WTC11 (cell line): ENCODE data around the gene TMEM141. TPM values are rescaled to one million over a fixed set of nuclear protein-coding genes. Genes with fewer than 3 reads are reported as not detected.

Source experiments
- ATAC-seq: fragments of 200-7000 bp; cut with Tn5 transposase; 2 replicates; pipeline ENCODE4 v1.10.0; 2021; ENCODE audit warnings: mild to moderate bottlenecking, moderate library complexity
- CTCF ChIA-PET: fragments of 300-600 bp; sonication (Branson Sonifier 250); formaldehyde crosslinking; loops from one replicate; lab custom pipeline; 2021; ENCODE audit warnings: antibody characterized with exemption; lab: Charles Lee
- POLR2A ChIA-PET: fragments of 350-600 bp; sonication (Branson Sonifier 250); formaldehyde crosslinking; loops from one replicate; lab custom pipeline; 2021; ENCODE audit warnings: antibody characterized with exemption; lab: Charles Lee
- DNase-seq: peaks from one replicate; pipeline ENCODE4 v3.0.0; 2021; ENCODE audit warnings: low spot score
- H3K27ac Mint-ChIP-seq: 2 replicates; pipeline ENCODE4 v1.8.0; 2021; ENCODE audit warnings: mixed read lengths
- H3K27me3 Mint-ChIP-seq: 2 replicates; pipeline ENCODE4 v1.8.0; 2021; ENCODE audit warnings: low read depth, mild to moderate bottlenecking, moderate library complexity, mixed read lengths
- H3K36me3 Mint-ChIP-seq: 2 replicates; pipeline ENCODE4 v1.8.0; 2021; ENCODE audit warnings: mixed read lengths
- H3K4me1 Mint-ChIP-seq: 2 replicates; pipeline ENCODE4 v1.8.0; 2022; ENCODE audit warnings: mixed read lengths
- H3K4me3 Mint-ChIP-seq: 2 replicates; pipeline ENCODE4 v1.8.0; 2021; ENCODE audit warnings: mild to moderate bottlenecking, moderate library complexity, mixed read lengths
- H3K9me3 Mint-ChIP-seq: 2 replicates; pipeline ENCODE4 v1.8.0; 2021; ENCODE audit warnings: mixed read lengths
- ATF1 ChIP-seq: sonication (generic); formaldehyde crosslinking; IDR thresholded peaks from 2 replicates; pipeline ENCODE4 v1.8.1; 2023; ENCODE audit warnings: mild to moderate bottlenecking, moderate library complexity, missing genetic modification reagents
- ATF6 ChIP-seq: sonication (generic); formaldehyde crosslinking; IDR thresholded peaks from 2 replicates; pipeline ENCODE4 v1.8.1; 2023; ENCODE audit warnings: mild to moderate bottlenecking, missing genetic modification reagents
- CBFB ChIP-seq: sonication (generic); formaldehyde crosslinking; IDR thresholded peaks from 2 replicates; pipeline ENCODE4 v1.8.1; 2022; ENCODE audit warnings: mild to moderate bottlenecking, low read depth, missing genetic modification reagents
- E2F4 ChIP-seq: sonication (generic); formaldehyde crosslinking; IDR thresholded peaks from 2 replicates; pipeline ENCODE4 v1.8.1; 2022; ENCODE audit warnings: low read depth, mild to moderate bottlenecking, moderate library complexity, missing genetic modification reagents, borderline replicate concordance
- EMX1 ChIP-seq: fragments of 250-450 bp; sonication (Bioruptor Pico); IDR thresholded peaks from 2 replicates; pipeline ENCODE4 v1.8.0; 2021; ENCODE audit warnings: mild to moderate bottlenecking
- FOXP1 ChIP-seq: sonication (generic); formaldehyde crosslinking; IDR thresholded peaks from 2 replicates; pipeline ENCODE4 v1.8.0; 2022; ENCODE audit warnings: missing genetic modification reagents, mild to moderate bottlenecking, moderate library complexity, borderline replicate concordance
- GTF2I ChIP-seq: fragments of 250-450 bp; sonication (Bioruptor Pico); conservative IDR thresholded peaks from 2 replicates; pipeline ENCODE4 v1.4.0; 2021; ENCODE audit warnings: mild to moderate bottlenecking
- IRF2 ChIP-seq: sonication (generic); formaldehyde crosslinking; IDR thresholded peaks from 2 replicates; pipeline ENCODE4 v1.8.0; 2022; ENCODE audit warnings: low read depth, missing genetic modification reagents, borderline replicate concordance
- JAZF1 ChIP-seq: fragments of 250-450 bp; sonication (Bioruptor Pico); IDR thresholded peaks from 2 replicates; pipeline ENCODE4 v1.9.0; 2021; ENCODE audit warnings: moderate library complexity, mild to moderate bottlenecking, inconsistent platforms
- SMAD4 ChIP-seq: sonication (generic); formaldehyde crosslinking; IDR thresholded peaks from 2 replicates; pipeline ENCODE4 v1.8.0; 2022; ENCODE audit warnings: mild to moderate bottlenecking, missing genetic modification reagents
- SOX15 ChIP-seq: fragments of 250-450 bp; sonication (Bioruptor Pico); IDR thresholded peaks from 2 replicates; pipeline ENCODE4 v1.9.0; 2021; ENCODE audit warnings: mild to moderate bottlenecking
- SP1 ChIP-seq: sonication (generic); formaldehyde crosslinking; conservative IDR thresholded peaks from 2 replicates; pipeline ENCODE4 v1.8.1; 2022; ENCODE audit warnings: missing genetic modification reagents
- TEAD1 ChIP-seq: sonication (generic); formaldehyde crosslinking; IDR thresholded peaks from 2 replicates; pipeline ENCODE4 v1.8.0; 2022; ENCODE audit warnings: mild to moderate bottlenecking, missing genetic modification reagents
- TEAD4 ChIP-seq: sonication (generic); formaldehyde crosslinking; IDR thresholded peaks from 2 replicates; pipeline ENCODE4 v1.8.0; 2022; ENCODE audit warnings: mild to moderate bottlenecking, missing genetic modification reagents
- ZNF121 ChIP-seq: sonication (generic); formaldehyde crosslinking; IDR thresholded peaks from 2 replicates; pipeline ENCODE4 v1.8.0; 2023; ENCODE audit warnings: missing genetic modification reagents
- ZNF396 ChIP-seq: fragments of 250-450 bp; sonication (Bioruptor Pico); IDR thresholded peaks from 2 replicates; pipeline ENCODE4 v1.8.0; 2021; ENCODE audit warnings: mild to moderate bottlenecking, moderate library complexity, borderline replicate concordance
- total RNA-seq: library from RNA; stranded (reverse); gene quantifications from 3 replicates; pipeline ENCODE4 v1.2.3, GENCODE V29; 2021
- TF ChIP-seq, protein P1 (sequence below): sonication (generic); formaldehyde crosslinking; IDR thresholded peaks from 2 replicates; pipeline ENCODE4 v1.8.1; 2022; ENCODE audit warnings: missing genetic modification reagents, borderline replicate concordance
- TF ChIP-seq, protein P2 (sequence below): fragments of 250-450 bp; sonication (Bioruptor Pico); IDR thresholded peaks from 2 replicates; pipeline ENCODE4 v1.9.0; 2021; ENCODE audit warnings: mild to moderate bottlenecking
- TF ChIP-seq, protein P3 (sequence below): sonication (generic); formaldehyde crosslinking; IDR thresholded peaks from 2 replicates; pipeline ENCODE4 v1.8.1; 2023; ENCODE audit warnings: mild to moderate bottlenecking, missing genetic modification reagents
- TF ChIP-seq, protein P4 (sequence below): fragments of 250-450 bp; sonication (Bioruptor Pico); conservative IDR thresholded peaks from 2 replicates; pipeline ENCODE4 v1.9.0; 2021; ENCODE audit warnings: mild to moderate bottlenecking

Gene TMEM141
- total RNA-seq, 1 experiment from 2014 or later: 72.0 TPM

DNA sequence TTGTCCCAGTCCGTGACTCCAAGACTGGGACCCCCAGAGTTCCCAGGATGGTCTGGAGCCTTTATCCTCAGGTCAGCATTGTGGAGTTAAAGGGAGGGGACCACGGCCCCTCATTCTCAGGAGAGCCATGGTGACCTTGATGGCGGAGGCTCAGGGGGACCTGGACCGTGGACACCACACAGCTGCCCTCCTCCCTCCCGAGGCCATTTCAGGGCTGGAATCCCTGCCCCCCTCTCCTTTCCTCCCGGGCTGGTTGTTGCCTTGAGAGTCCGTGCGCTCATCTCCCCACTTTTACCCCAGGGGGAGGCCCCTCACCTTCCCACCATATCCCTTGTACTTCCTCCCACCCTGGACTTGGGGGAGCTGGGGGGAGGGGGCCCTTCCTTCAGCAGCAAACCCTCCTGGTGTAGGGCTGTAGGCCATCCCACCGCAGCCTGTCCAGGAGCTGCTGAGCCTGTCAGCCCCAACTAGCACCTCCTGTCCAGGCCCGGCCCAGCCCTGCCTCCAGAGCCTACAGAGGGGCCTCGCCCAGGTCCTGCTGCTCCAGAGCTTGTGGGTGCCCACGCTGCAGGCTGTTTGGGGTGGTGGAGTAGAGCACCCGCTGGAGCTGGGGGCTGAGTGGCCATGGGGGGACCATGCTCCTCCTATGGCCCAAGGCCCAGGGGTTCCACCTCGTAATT lies 36.8 kb downstream of the TMEM141 start:
- no peaks in the 10 kb centered on the region for H3K9me3 Mint-ChIP-seq
- TF ChIP-seq ATF6 (CRISPR knock-in tag) (no peak), IRF2 (CRISPR knock-in tag) (no peak), SOX15 (CRISPR knock-in tag) (no peak), TEAD1 (CRISPR knock-in tag) (no peak), JAZF1 (CRISPR knock-in tag) (no peak), ATF1 (CRISPR knock-in tag) (no peak), EMX1 (no peak), GTF2I (no peak), ZNF121 (CRISPR knock-in tag) (no peak), CBFB (CRISPR knock-in tag) (no peak), E2F4 (CRISPR knock-in tag) (no peak), SP1 (CRISPR knock-in tag) (no peak), TEAD4 (no peak), FOXP1 (no peak), ZNF396 (CRISPR knock-in tag) (no peak), SMAD4 (CRISPR knock-in tag) (no peak)
- TF ChIP-seq, protein P1, sequence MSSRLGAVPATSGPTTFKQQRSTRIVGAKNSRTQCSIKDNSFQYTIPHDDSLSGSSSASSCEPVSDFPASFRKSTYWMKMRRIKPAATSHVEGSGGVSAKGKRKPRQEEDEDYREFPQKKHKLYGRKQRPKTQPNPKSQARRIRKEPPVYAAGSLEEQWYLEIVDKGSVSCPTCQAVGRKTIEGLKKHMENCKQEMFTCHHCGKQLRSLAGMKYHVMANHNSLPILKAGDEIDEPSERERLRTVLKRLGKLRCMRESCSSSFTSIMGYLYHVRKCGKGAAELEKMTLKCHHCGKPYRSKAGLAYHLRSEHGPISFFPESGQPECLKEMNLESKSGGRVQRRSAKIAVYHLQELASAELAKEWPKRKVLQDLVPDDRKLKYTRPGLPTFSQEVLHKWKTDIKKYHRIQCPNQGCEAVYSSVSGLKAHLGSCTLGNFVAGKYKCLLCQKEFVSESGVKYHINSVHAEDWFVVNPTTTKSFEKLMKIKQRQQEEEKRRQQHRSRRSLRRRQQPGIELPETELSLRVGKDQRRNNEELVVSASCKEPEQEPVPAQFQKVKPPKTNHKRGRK (CRISPR knock-in tag): no peak
- TF ChIP-seq, protein P2, sequence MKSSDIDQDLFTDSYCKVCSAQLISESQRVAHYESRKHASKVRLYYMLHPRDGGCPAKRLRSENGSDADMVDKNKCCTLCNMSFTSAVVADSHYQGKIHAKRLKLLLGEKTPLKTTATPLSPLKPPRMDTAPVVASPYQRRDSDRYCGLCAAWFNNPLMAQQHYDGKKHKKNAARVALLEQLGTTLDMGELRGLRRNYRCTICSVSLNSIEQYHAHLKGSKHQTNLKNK (CRISPR knock-in tag): no peak
- TF ChIP-seq, protein P3, sequence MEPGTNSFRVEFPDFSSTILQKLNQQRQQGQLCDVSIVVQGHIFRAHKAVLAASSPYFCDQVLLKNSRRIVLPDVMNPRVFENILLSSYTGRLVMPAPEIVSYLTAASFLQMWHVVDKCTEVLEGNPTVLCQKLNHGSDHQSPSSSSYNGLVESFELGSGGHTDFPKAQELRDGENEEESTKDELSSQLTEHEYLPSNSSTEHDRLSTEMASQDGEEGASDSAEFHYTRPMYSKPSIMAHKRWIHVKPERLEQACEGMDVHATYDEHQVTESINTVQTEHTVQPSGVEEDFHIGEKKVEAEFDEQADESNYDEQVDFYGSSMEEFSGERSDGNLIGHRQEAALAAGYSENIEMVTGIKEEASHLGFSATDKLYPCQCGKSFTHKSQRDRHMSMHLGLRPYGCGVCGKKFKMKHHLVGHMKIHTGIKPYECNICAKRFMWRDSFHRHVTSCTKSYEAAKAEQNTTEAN (CRISPR knock-in tag): no peak
- TF ChIP-seq, protein P4, sequence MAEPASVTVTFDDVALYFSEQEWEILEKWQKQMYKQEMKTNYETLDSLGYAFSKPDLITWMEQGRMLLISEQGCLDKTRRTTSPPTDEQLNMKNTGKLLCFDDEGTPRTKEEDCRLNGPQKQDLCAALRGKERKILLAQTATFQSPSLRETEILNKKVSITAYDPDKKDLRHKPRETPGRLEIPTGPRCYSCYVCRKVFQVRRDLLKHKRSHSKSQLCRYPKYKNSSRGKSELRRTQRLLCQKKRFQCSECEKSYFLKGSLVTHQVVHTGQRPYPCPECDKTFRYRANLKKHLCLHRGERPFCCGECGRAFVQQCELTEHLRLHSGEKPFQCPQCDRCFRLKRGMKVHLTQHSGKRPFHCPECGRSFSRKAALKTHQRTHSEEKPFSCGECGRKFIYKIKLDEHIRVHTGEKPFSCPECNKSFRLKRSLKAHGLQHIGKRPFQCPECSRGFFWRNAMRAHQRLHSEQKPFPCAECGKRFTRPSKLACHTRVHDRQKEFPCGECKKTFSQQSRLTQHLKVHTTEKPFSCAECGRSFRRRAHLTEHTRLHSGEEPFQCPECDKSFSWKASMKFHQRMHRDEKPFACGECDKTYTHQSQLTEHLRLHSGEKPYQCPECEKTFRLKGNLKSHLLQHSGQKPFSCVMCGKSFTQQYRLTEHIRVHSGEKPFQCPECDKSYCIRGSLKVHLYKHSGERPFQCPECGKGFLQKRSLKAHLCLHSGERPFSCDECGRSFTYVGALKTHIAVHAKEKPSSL: no peak

More for the DNA sequence above, 36.8 kb downstream of the TMEM141 start:
- CTCF ChIA-PET: interaction anchor here (0.6 to 3.2 kb wide), 2 partner anchors 14 to 85 kb away, joined by 4 to 13 read pairs; partner anchors contain the start of gene AJM1
- H3K27me3 Mint-ChIP-seq: no peaks in the 10 kb centered on the region
- ATAC-seq (no peak), DNase-seq (no peak)
- H3K27ac Mint-ChIP-seq: no peak overlapping the region
- H3K36me3 Mint-ChIP-seq: peaks cover 28% of the 10 kb centered on the region
- POLR2A ChIA-PET: no interaction called here
- no peak overlapping the region for H3K4me3 Mint-ChIP-seq
- no peaks in the 10 kb centered on the region for H3K4me1 Mint-ChIP-seq
